GM23338 (cell line): Measurements from ENCODE around the gene TMEM132D. TPM values are rescaled to one million over a fixed set of nuclear protein-coding genes. Genes with fewer than 3 reads are reported as not detected.
A peak's percentile ranks its signal among the peaks of the same experiment; 100 is the strongest.

Experiments
- ATAC-seq: fragments of 200-7000 bp; cut with Tn5 transposase; 3 replicates; pipeline ENCODE4 v1.9.1; 2020
- DNase-seq: peaks from one replicate; pipeline ENCODE4 v3.0.0-alpha.2; 2015; ENCODE audit warnings: low spot score
- H2AFZ ChIP-seq: fragments of 200-600 bp; sonication (generic); 2 replicates; pipeline ENCODE4 v1.8.0; 2016; ENCODE audit warnings: antibody characterized with exemption, mild to moderate bottlenecking, moderate library complexity
- H3F3A ChIP-seq: fragments of 200-600 bp; sonication (generic); replicated peaks from 2 replicates; pipeline ENCODE4 v1.8.0; 2017; ENCODE audit warnings: antibody characterized with exemption, mixed run types, low read depth
- H3K27ac ChIP-seq: fragments of 200-600 bp; sonication (generic); 2 replicates; pipeline ENCODE4 v1.6.1; 2016; ENCODE audit warnings: low read depth
- H3K27me3 ChIP-seq: fragments of 200-600 bp; sonication (generic); 2 replicates; pipeline ENCODE4 v1.8.0; 2016; ENCODE audit warnings: mild to moderate bottlenecking, mixed run types, moderate library complexity; ENCODE audit not compliant: insufficient read depth
- H3K36me3 ChIP-seq: fragments of 200-600 bp; sonication (generic); 2 replicates; pipeline ENCODE4 v1.8.0; 2016; ENCODE audit warnings: mild to moderate bottlenecking; ENCODE audit not compliant: insufficient read depth
- H3K4me1 ChIP-seq: fragments of 200-600 bp; sonication (generic); 2 replicates; pipeline ENCODE4 v1.8.0; 2016; ENCODE audit warnings: mild to moderate bottlenecking, moderate library complexity; ENCODE audit not compliant: insufficient read depth
- H3K4me2 ChIP-seq: fragments of 200-600 bp; sonication (generic); 2 replicates; pipeline ENCODE4 v1.7.1; 2017; ENCODE audit warnings: mixed run types
- H3K4me3 ChIP-seq: fragments of 200-600 bp; sonication (generic); 2 replicates; pipeline ENCODE4 v1.6.1; 2016; ENCODE audit warnings: mixed run types
- H3K79me2 ChIP-seq: fragments of 200-600 bp; sonication (generic); replicated peaks from 2 replicates; pipeline ENCODE4 v1.8.0; 2017; ENCODE audit warnings: mild to moderate bottlenecking; ENCODE audit not compliant: insufficient read depth
- H3K9me2 ChIP-seq: fragments of 200-600 bp; sonication (generic); 2 replicates; pipeline ENCODE4 v1.8.0; 2017; ENCODE audit not compliant: insufficient read depth
- H4K20me1 ChIP-seq: fragments of 200-600 bp; sonication (generic); replicated peaks from 2 replicates; pipeline ENCODE4 v1.8.0; 2017; ENCODE audit warnings: mild to moderate bottlenecking; ENCODE audit not compliant: insufficient read depth
- H3K27ac Mint-ChIP-seq: 2 replicates; pipeline ENCODE4 v1.8.0; 2020; ENCODE audit warnings: inconsistent platforms, mild to moderate bottlenecking, moderate library complexity, mixed read lengths
- H3K27me3 Mint-ChIP-seq: 3 replicates; pipeline ENCODE4 v1.8.0; 2022; ENCODE audit warnings: low read depth, mild to moderate bottlenecking, moderate library complexity, mixed read lengths, inconsistent platforms; ENCODE audit not compliant: insufficient read depth, poor library complexity
- H3K36me3 Mint-ChIP-seq: 3 replicates; pipeline ENCODE4 v1.8.0; 2021; ENCODE audit warnings: low read depth, mild to moderate bottlenecking, inconsistent platforms, moderate library complexity, mixed read lengths
- H3K4me1 Mint-ChIP-seq: 3 replicates; pipeline ENCODE4 v1.8.0; 2020; ENCODE audit warnings: mild to moderate bottlenecking, inconsistent platforms, mixed read lengths
- H3K4me3 Mint-ChIP-seq: 3 replicates; pipeline ENCODE4 v1.8.0; 2021; ENCODE audit warnings: moderate library complexity, mild to moderate bottlenecking, inconsistent platforms, mixed read lengths
- H3K9me3 Mint-ChIP-seq: 3 replicates; pipeline ENCODE4 v1.8.0; 2020; ENCODE audit warnings: moderate library complexity, mild to moderate bottlenecking, inconsistent platforms, mixed read lengths
- CREB1 ChIP-seq: fragments of 250-450 bp; sonication (Bioruptor Pico); IDR thresholded peaks from 2 replicates; pipeline ENCODE4 v1.5.0; 2020; ENCODE audit warnings: low read depth, mild to moderate bottlenecking, moderate library complexity
- ETS1 ChIP-seq: IDR thresholded peaks from 2 replicates; pipeline ENCODE4 v1.6.1; 2016; ENCODE audit warnings: antibody characterized with exemption
- NANOG ChIP-seq: IDR thresholded peaks from 2 replicates; pipeline ENCODE4 v1.6.1; 2016; ENCODE audit warnings: antibody characterized with exemption, borderline replicate concordance
- POLR2AphosphoS5 ChIP-seq: IDR thresholded peaks from 2 replicates; pipeline ENCODE4 v1.6.1; 2016; ENCODE audit warnings: antibody characterized with exemption, low read depth
- REST ChIP-seq: IDR thresholded peaks from one replicate; pipeline ENCODE4 v1.6.1; 2018; ENCODE audit warnings: antibody characterized with exemption; ENCODE audit not compliant: unreplicated experiment
- STAT1 ChIP-seq: IDR thresholded peaks from one replicate; pipeline ENCODE4 v1.6.1; 2016; ENCODE audit warnings: antibody characterized with exemption; ENCODE audit not compliant: unreplicated experiment
- ZNF462 ChIP-seq: fragments of 250-450 bp; sonication (Bioruptor Pico); IDR thresholded peaks from 2 replicates; pipeline ENCODE4 v1.5.0; 2020; ENCODE audit warnings: mild to moderate bottlenecking, moderate library complexity
- polyA plus RNA-seq: library from polyadenylated mRNA; unstranded; fragments of >200 nt; fragmentation: Nextera tagmentation; extraction: Ambion mirVana; gene quantifications from 2 replicates; pipeline ENCODE4 v1.2.1, GENCODE V29; 2016
- total RNA-seq: library from RNA; depleted of rRNA; stranded (reverse); fragments of >200 nt; shearing (Covaris generic); gene quantifications from 2 replicates; pipeline ENCODE4 v1.2.3, GENCODE V29; 2014

Gene TMEM132D
- total and polyA plus RNA-seq, 2 experiments from 2014 or later = 0.44 to 5.3 TPM

- TF ChIP-seq STAT1 (no peak), ZNF462 (CRISPR knock-in tag) (no peak), POLR2AphosphoS5 (no peak), ETS1 (no peak), NANOG (no peak), CREB1 (no peak), REST (no peak)
- H2AFZ ChIP-seq = no peak overlapping the region
- no peaks in the 10 kb centered on the region for H3K79me2 ChIP-seq
- no peak for DNase-seq
- H3F3A ChIP-seq = no peaks in the 10 kb centered on the region
- 0 out of 2 replicates have a peak overlapping the region, but pooled peaks have one; percentile 55 for H3K27ac ChIP-seq
- H3K36me3 Mint-ChIP-seq = peaks cover 28% of the 10 kb centered on the region; the same call in 2 of the 3 replicates
- H3K4me1 ChIP-seq = peaks cover 3% of the 10 kb centered on the region; the same call in 1 of the 2 replicates
- H3K4me2 ChIP-seq = 0 out of 2 replicates have a peak overlapping the region, but pooled peaks have one; percentile 32
- no peak overlapping the region for H3K27ac Mint-ChIP-seq
- no peaks in the 10 kb centered on the region for H3K4me1 Mint-ChIP-seq
- no peaks in the 10 kb centered on the region for H3K27me3 ChIP-seq
- H4K20me1 ChIP-seq = no peaks in the 10 kb centered on the region
- ATAC-seq = no peak
- 0 out of 2 replicates have a peak overlapping the region, but pooled peaks have one; percentile 26 for H3K4me3 ChIP-seq
- no peaks in the 10 kb centered on the region; the same call in none of the 3 replicates for H3K9me3 Mint-ChIP-seq
- H3K36me3 ChIP-seq = no peaks in the 10 kb centered on the region
- no peaks in the 10 kb centered on the region for H3K9me2 ChIP-seq
- peaks cover 7% of the 10 kb centered on the region for H3K27me3 Mint-ChIP-seq
- no peak overlapping the region for H3K4me3 Mint-ChIP-seq
Measured at GRCh38 chr12:129163861-129164260, 740.0 kb downstream of the TMEM132D start.
